ENCODE measurements around the gene POFUT2.

- TF ChIP-seq YY1 (IDR thresholded peaks at IDR 0.05; ENCODE audit: insufficient read depth, insufficient read length) (no peak), SUZ12 (IDR thresholded peaks at IDR 0.05; ENCODE audit: extremely low read depth, insufficient read depth, insufficient read length) (no peak)
Observed at GRCh38 chr21:45310459-45310858, 22.8 kb upstream of the POFUT2 start.
